ENCODE measurements around the gene CDHR3. TPM values are rescaled to one million over a fixed set of nuclear protein-coding genes. Genes with fewer than 3 reads are reported as not detected.

The CDHR3 gene
- total RNA-seq, 1 donor from 2014 or later, result 5.7 TPM

- TF ChIP-seq, protein P1, sequence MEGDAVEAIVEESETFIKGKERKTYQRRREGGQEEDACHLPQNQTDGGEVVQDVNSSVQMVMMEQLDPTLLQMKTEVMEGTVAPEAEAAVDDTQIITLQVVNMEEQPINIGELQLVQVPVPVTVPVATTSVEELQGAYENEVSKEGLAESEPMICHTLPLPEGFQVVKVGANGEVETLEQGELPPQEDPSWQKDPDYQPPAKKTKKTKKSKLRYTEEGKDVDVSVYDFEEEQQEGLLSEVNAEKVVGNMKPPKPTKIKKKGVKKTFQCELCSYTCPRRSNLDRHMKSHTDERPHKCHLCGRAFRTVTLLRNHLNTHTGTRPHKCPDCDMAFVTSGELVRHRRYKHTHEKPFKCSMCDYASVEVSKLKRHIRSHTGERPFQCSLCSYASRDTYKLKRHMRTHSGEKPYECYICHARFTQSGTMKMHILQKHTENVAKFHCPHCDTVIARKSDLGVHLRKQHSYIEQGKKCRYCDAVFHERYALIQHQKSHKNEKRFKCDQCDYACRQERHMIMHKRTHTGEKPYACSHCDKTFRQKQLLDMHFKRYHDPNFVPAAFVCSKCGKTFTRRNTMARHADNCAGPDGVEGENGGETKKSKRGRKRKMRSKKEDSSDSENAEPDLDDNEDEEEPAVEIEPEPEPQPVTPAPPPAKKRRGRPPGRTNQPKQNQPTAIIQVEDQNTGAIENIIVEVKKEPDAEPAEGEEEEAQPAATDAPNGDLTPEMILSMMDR (IDR thresholded peaks at IDR 0.05), result no peak
- H3K9me3 ChIP-seq, result no peaks in the 10 kb centered on the region
- no peaks in the 10 kb centered on the region for H3K27me3 ChIP-seq
- H3K4me3 ChIP-seq, result no peak overlapping the region
- no peak for DNase-seq (ENCODE audit: low spot score in 2 of 2)
- no peaks in the 10 kb centered on the region for H3K36me3 ChIP-seq
- peaks cover 2 to 6% of the 10 kb centered on the region in 2 donors for H3K4me1 ChIP-seq
- H3K27ac ChIP-seq, result no peak overlapping the region
- intact Hi-C loops (cut with DNase I), result loop anchor here (10.0 kb wide), 1 partner anchor 215 kb away; the partner anchor contains the start of gene NAMPT
Measured at GRCh38 chr7:106069471-106070200, 106.6 kb downstream of the CDHR3 start.

DNA sequence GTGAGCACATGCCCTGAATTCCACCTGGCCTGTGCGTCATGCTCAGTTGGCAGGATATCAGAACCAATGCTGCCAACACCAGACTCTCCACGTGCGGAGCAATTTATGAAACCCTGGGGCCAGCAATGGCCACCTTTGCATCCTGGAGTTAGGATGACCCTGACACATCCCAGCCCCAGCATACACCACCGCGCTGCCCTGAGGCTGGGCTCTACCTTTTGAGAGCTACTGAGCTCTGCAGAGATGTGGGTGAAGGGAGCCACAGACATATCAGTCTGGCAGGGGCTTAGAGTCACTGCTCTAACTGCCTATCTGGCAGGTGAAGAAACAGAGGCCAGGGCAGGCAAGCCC, 107.1 kb downstream of the CDHR3 start:
- H3K36me3 ChIP-seq, result no peaks in the 10 kb centered on the region
- H3K4me3 ChIP-seq, result no peak overlapping the region
- intact Hi-C loops (cut with DNase I), result no loop called here
- DNase-seq (ENCODE audit: low spot score in 2 of 2), result no peak
- H3K27me3 ChIP-seq, result no peaks in the 10 kb centered on the region
- H3K9me3 ChIP-seq, result no peaks in the 10 kb centered on the region
- peaks cover 0 to 5% of the 10 kb centered on the region in 2 donors for H3K4me1 ChIP-seq
- TF ChIP-seq, protein P1 (IDR thresholded peaks at IDR 0.05), result no peak
- H3K27ac ChIP-seq, result no peak overlapping the region

DNA sequence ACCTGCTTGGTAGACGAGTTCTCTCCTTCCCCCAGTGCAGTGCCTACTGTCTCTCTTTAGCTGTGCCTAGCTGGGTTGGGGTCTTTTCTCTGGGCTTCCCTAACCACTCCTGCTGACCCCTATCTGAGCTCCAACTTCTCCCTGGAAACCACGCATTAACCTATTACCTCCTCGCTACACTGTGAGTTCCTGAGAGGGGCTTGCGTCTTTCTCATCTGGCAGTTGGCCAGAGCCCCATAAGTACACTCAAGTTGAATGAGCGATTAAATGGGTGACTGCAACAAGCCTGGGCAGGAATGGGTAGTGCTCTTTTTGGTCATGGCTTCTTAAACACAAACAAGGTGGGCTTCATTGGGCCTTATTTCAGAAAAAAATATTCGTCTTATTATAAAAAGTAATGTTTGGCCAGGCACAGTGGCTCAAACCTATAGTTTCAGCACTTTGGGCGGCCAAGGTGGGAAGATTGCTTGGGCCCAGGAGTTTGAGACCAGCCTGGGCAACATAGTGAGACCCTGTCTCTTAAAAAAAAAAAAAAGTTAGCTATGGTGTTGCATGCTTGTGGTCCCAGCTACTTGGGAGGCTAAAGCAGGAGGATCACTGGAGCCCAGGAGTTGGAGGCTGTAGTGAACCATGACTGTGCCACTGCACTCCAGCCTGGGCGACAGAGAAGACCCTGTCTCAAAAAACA, 107.6 kb downstream of the CDHR3 start:
- Histone ChIP-seq H3K36me3 (no peaks in the 10 kb centered on the region), H3K27me3 (no peaks in the 10 kb centered on the region), H3K27ac (no peak overlapping the region), H3K4me1 (peaks cover 0 to 1% of the 10 kb centered on the region in 2 donors), H3K9me3 (no peaks in the 10 kb centered on the region), H3K4me3 (no peak overlapping the region)
- TF ChIP-seq, protein P1 (IDR thresholded peaks at IDR 0.05), result no peak
- intact Hi-C loops (cut with DNase I), result no loop called here
- no peak for DNase-seq (ENCODE audit: low spot score in 2 of 2)

- TF ChIP-seq, protein P1 (IDR thresholded peaks at IDR 0.05), result no peak
- Histone ChIP-seq H3K27me3 (no peaks in the 10 kb centered on the region), H3K4me3 (no peak overlapping the region), H3K4me1 (no peaks in the 10 kb centered on the region), H3K27ac (peak overlapping the region in 1 of 2 donors; percentile 26), H3K36me3 (no peaks in the 10 kb centered on the region), H3K9me3 (no peaks in the 10 kb centered on the region)
- intact Hi-C loops (cut with DNase I), result no loop called here
- no peak for DNase-seq (ENCODE audit: low spot score in 2 of 2)
Measured at GRCh38 chr7:106071356-106071998, 108.4 kb downstream of the CDHR3 start.

DNA sequence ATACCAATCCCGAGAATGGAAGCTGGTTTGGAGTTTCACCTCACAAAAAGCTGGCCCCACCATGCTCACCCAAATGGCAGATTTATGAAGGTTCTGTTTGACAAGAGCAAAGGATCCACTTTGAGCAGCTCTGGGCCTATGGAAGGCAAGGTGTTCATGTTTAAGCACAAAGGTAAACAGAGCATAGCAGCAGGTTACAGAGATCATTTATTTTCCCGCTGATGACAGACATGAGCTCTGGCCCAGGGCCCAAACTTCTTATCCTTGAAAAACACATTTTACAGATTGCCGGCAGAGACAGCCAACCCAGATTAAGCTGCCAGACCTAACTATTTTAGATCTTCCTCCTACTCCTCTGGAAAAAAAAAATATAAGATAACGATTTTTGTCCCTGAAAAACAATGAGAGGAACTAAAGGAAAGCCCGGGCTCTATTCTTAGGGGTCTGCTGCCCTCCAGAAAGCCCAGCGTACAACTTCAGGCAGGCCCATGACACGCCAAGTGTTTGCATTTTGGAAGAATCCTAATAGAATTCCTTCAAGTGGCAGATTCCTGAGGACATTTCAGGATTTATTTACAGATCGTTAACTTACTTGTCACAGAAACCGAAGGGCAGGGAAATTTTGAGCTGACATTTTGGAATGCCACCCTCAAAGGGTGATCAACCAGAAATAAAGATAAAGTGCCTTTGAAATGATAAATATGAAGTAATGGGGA, 109.1 kb downstream of the CDHR3 start:
- Histone ChIP-seq H3K4me1 (no peaks in the 10 kb centered on the region), H3K4me3 (no peak overlapping the region)

More for the DNA sequence above, 109.1 kb downstream of the CDHR3 start:
- intact Hi-C loops (cut with DNase I), result no loop called here
- H3K27ac ChIP-seq, result peak overlapping the region in 1 of 2 donors; percentile 26
- no peaks in the 10 kb centered on the region for H3K27me3 ChIP-seq
- no peaks in the 10 kb centered on the region for H3K36me3 ChIP-seq
- no peak for DNase-seq (ENCODE audit: low spot score in 2 of 2)
- H3K9me3 ChIP-seq, result no peaks in the 10 kb centered on the region
- TF ChIP-seq, protein P1 (IDR thresholded peaks at IDR 0.05), result no peak
